Measurements from ENCODE around the gene HOXB2.
"Not testable (repeated sequence)": the region's sequence is repeated elsewhere in the genome, so short reads cannot be mapped to it uniquely, and the experiment has no call there.

GRCh38 chr17:48535793-48536559 lies 8.9 kb downstream of the HOXB2 start:
- not testable (repeated sequence) for TF ChIP-seq CTCF (IDR thresholded peaks at IDR 0.05); POLR2A (IDR thresholded peaks at IDR 0.05; ENCODE audit: low read depth)
